Thyroid gland (tissue), 4 donors: Measurements from ENCODE around the gene KIAA2012. TPM values are rescaled to one million over a fixed set of nuclear protein-coding genes. Genes with fewer than 3 reads are reported as not detected.

Source experiments
- DNase-seq, 2 donors: peaks; one replicate each; pipeline ENCODE4 v3.0.0-alpha.2; 2019
- H3K27ac ChIP-seq, 3 donors: fragments of 200-600 bp; sonication (generic); 1 replicate in 2 of 3; 2 replicates in 1 of 3; pipeline ENCODE4 v1.5.1; 2016 to 2019; ENCODE audit warnings: mild to moderate bottlenecking in 1 of 3, moderate library complexity in 1 of 3
- H3K27me3 ChIP-seq: fragments of 200-600 bp; sonication (generic); one replicate; pipeline ENCODE4 v1.5.1; 2019
- H3K36me3 ChIP-seq, 2 donors: fragments of 200-600 bp; sonication (generic); one replicate each; pipeline ENCODE4 v1.5.1; 2016 to 2019
- H3K4me1 ChIP-seq, 2 donors: fragments of 200-600 bp; sonication (generic); one replicate each; pipeline ENCODE4 v1.5.1; 2017 to 2019
- H3K4me3 ChIP-seq, 3 donors: fragments of 200-600 bp; sonication (generic); replicated peaks in 1 of 3; 1 replicate in 2 of 3; 2 replicates in 1 of 3; pipeline ENCODE4 v1.5.1; 2016; ENCODE audit warnings: mild to moderate bottlenecking in 1 of 3
- H3K9me3 ChIP-seq: fragments of 200-600 bp; sonication (generic); one replicate; pipeline ENCODE4 v1.5.1; 2017
- CTCF ChIP-seq, 6 experiments: fragments of 200-600 bp in 3 of 6; fragments of 450-650 bp in 3 of 6; sonication (generic) in 3 of 6; IDR thresholded peaks; one replicate each; pipeline ENCODE4 v1.5.1; 2016 to 2019; ENCODE audit warnings: antibody characterized with exemption in 6 of 6, mild to moderate bottlenecking in 2 of 6, inconsistent platforms in 1 of 6, moderate library complexity in 1 of 6
- POLR2A ChIP-seq, 2 donors: fragments of 450-650 bp; IDR thresholded peaks; one replicate each; pipeline ENCODE4 v1.6.1; 2017; ENCODE audit warnings: antibody characterized with exemption in 2 of 2, mild to moderate bottlenecking in 2 of 2, moderate library complexity in 1 of 2
- WGBS, 2 donors: methylation state at CpG; one replicate each; pipeline ENCODE4 v1.1.5; 2017; 5-methylcytosine and 5-hydroxymethylcytosine counted together
- intact Hi-C: fragments of 100-400 bp; cut with DNase I; formaldehyde crosslinking; loops from one replicate; pipeline ENCODE4 v1.15.1; 2023
- total RNA-seq, 4 donors: library from RNA; depleted of rRNA; stranded (reverse); fragments of >200 nt; gene quantifications; one replicate each; pipeline ENCODE4 v1.2.3, GENCODE V29; 2016

Gene KIAA2012
- total RNA-seq, 4 donors from 2014 or later = not detected

- no peak for DNase-seq
- TF ChIP-seq POLR2A (IDR thresholded peaks at IDR 0.05) (no peak), CTCF (IDR thresholded peaks at IDR 0.05) (no peak)
- Histone ChIP-seq H3K27ac (no peak overlapping the region), H3K9me3 (no peaks in the 10 kb centered on the region), H3K4me3 (no peak overlapping the region), H3K4me1 (no peaks in the 10 kb centered on the region), H3K36me3 (no peaks in the 10 kb centered on the region), H3K27me3 (no peaks in the 10 kb centered on the region)
- 87 to 97% methylated on average over 3 of the region's 3 CpGs for WGBS, 2 donors
- intact Hi-C loops = no loop called here
Measured at GRCh38 chr2:202098291-202098690, 25.2 kb downstream of the KIAA2012 start.

DNA sequence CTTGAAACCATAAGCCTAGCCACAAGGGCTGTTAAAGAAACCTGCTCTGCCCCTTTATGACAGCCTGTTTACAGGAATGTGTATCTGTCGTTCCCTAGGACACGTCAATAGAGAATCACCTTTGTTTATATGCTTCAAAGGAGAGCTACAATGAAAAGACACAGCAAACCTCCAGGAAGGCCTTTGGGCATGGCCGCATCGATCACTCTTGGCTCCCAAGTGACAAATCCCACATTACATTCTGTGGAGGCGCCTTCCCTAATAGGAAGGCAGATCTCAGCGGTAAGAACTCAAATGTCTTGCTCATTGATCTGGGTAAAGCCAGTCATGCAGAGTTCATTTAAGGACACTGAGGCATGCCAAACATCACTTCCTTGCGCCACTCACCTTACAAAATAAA lies 26.5 kb downstream of the KIAA2012 start:
- no peaks in the 10 kb centered on the region for H3K36me3 ChIP-seq
- TF ChIP-seq CTCF (IDR thresholded peaks at IDR 0.05) (no peak), POLR2A (IDR thresholded peaks at IDR 0.05) (no peak)
- no peaks in the 10 kb centered on the region for H3K27me3 ChIP-seq
- intact Hi-C loops = no loop called here
- no peaks in the 10 kb centered on the region for H3K9me3 ChIP-seq
- H3K27ac ChIP-seq = no peak overlapping the region
- 86 to 87% methylated on average over 7 of the region's 7 CpGs for WGBS, 2 donors
- H3K4me3 ChIP-seq = no peak overlapping the region
- no peak for DNase-seq
- no peaks in the 10 kb centered on the region for H3K4me1 ChIP-seq

- TF ChIP-seq POLR2A (IDR thresholded peaks at IDR 0.05) (no peak), CTCF (IDR thresholded peaks at IDR 0.05) (no peak)
- 72 to 80% methylated on average over 4 of the region's 4 CpGs for WGBS, 2 donors
- H3K36me3 ChIP-seq = no peaks in the 10 kb centered on the region
Measured at GRCh38 chr2:202100176-202100575, 27.1 kb downstream of the KIAA2012 start.

GRCh38 chr2:202101026-202101579 lies 28.0 kb downstream of the KIAA2012 start:
- 70 to 82% methylated on average over 3 of the region's 3 CpGs for WGBS, 2 donors
- no peaks in the 10 kb centered on the region for H3K36me3 ChIP-seq
- TF ChIP-seq CTCF (IDR thresholded peaks at IDR 0.05) (no peak), POLR2A (IDR thresholded peaks at IDR 0.05) (no peak)
- no peaks in the 10 kb centered on the region for H3K4me1 ChIP-seq
- H3K27ac ChIP-seq = no peak overlapping the region
- no peak for DNase-seq
- H3K4me3 ChIP-seq = no peak overlapping the region
- no peaks in the 10 kb centered on the region for H3K9me3 ChIP-seq
- intact Hi-C loops = no loop called here
- H3K27me3 ChIP-seq = no peaks in the 10 kb centered on the region

More at GRCh38 chr2:202100176-202100575, 27.1 kb downstream of the KIAA2012 start:
- H3K27ac ChIP-seq = no peak overlapping the region
- no peaks in the 10 kb centered on the region for H3K4me1 ChIP-seq
- H3K27me3 ChIP-seq = no peaks in the 10 kb centered on the region
- no peak overlapping the region for H3K4me3 ChIP-seq
- no peaks in the 10 kb centered on the region for H3K9me3 ChIP-seq
- intact Hi-C loops = no loop called here
- no peak for DNase-seq

DNA sequence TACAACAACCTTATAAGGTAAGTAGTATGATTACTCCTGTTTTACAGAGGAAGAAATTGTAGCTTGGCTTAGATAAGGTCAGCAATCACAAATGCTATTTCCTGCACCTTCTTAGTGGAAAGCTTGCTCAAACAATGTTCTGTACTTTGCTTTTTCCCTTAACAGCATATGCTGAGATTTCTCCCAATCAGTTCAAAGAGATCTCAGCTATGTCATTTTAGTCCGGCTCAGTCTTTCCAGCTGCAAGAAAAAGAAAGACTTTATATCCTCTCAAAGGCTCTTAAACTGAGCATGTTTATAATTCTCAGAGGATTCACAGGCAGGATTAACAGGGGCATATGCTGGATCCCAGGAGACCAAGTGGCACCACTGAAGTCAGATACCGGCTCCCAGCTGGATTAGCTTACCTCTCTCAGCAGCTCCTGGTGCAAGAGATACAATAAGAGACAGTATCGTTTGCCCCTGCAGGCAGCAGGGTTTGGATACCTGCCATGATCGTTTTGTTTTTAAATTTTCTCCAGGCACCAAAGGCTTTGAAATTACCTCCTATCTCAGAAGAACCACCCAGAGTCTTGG lies 29.5 kb downstream of the KIAA2012 start:
- no peak overlapping the region for H3K27ac ChIP-seq
- no peaks in the 10 kb centered on the region for H3K36me3 ChIP-seq
- DNase-seq = no peak
- H3K4me1 ChIP-seq = no peaks in the 10 kb centered on the region
- no peaks in the 10 kb centered on the region for H3K27me3 ChIP-seq
- WGBS, 2 donors = 56 to 60% methylated on average over 4 of the region's 4 CpGs
- no peak for TF ChIP-seq POLR2A (IDR thresholded peaks at IDR 0.05)
- no peak for TF ChIP-seq CTCF (IDR thresholded peaks at IDR 0.05)
- intact Hi-C loops = no loop called here
- no peak overlapping the region for H3K4me3 ChIP-seq
- no peaks in the 10 kb centered on the region for H3K9me3 ChIP-seq
